GM12878 (cell line): Measurements from ENCODE around the gene ANKRD11. TPM values are rescaled to one million over a fixed set of nuclear protein-coding genes. Genes with fewer than 3 reads are reported as not detected.

Source experiments
- CEBPZ ChIP-seq: fragments of 150-350 bp; IDR thresholded peaks from 2 replicates; pipeline ENCODE4 v1.6.1; 2016; ENCODE audit warnings: low read depth, low read length
- IRF4 ChIP-seq: IDR thresholded peaks from 2 replicates; pipeline ENCODE4 v1.6.1; 2011; ENCODE audit warnings: low read depth, low read length
- NFYB ChIP-seq: IDR thresholded peaks from 2 replicates; pipeline ENCODE4 v1.6.1; 2011; ENCODE audit warnings: low read depth, mild to moderate bottlenecking, low read length, improper control_type of control experiment, moderate library complexity; ENCODE audit not compliant: insufficient read depth
- SIN3A ChIP-seq: IDR thresholded peaks from 2 replicates; pipeline ENCODE4 v1.6.1; 2012; ENCODE audit warnings: low read depth, low read length, improper control_type of control experiment
- SKIL ChIP-seq: fragments of 450-650 bp; IDR thresholded peaks from 2 replicates; pipeline ENCODE4 v1.6.1; 2017; ENCODE audit warnings: mild to moderate bottlenecking, low read depth, inconsistent platforms; ENCODE audit not compliant: poor library complexity, severe bottlenecking
- TAF1 ChIP-seq: IDR thresholded peaks from 2 replicates; pipeline ENCODE4 v1.6.1; 2011; ENCODE audit warnings: mild to moderate bottlenecking, low read depth, low read length, borderline replicate concordance
- ZNF592 ChIP-seq: fragments of 450-650 bp; IDR thresholded peaks from 2 replicates; pipeline ENCODE4 v1.6.1; 2017; ENCODE audit warnings: mild to moderate bottlenecking, moderate library complexity
- polyA plus RNA-seq, 11 experiments: library from polyadenylated mRNA; depleted of rRNA in 4 of 11; unstranded in 6 of 11; stranded (reverse) in 5 of 11; fragments of >200 nt; fragmentation: Nextera tagmentation in 4 of 11; fragmentation: Illumina TruSeq in 1 of 11; extraction: Ambion mirVana in 4 of 11; extraction: Trizol in 1 of 11; gene quantifications; 1 replicate in 1 of 11; 2 replicates in 10 of 11; pipeline versions ENCODE4 v1.2.1 to v1.2.3, GENCODE V29; 2011 to 2016; ENCODE audit warnings: inconsistent platforms in 2 of 11, missing spikeins in 2 of 11, low read depth in 1 of 11
- total RNA-seq, 4 experiments: library from RNA; depleted of rRNA in 3 of 4; stranded (reverse); fragments of >200 nt in 3 of 4; fragmentation: Illumina TruSeq in 1 of 4; extraction: Trizol in 1 of 4; gene quantifications; 2 replicates each; pipeline versions ENCODE4 v1.2.1 to v1.2.3, GENCODE V29; 2013 to 2021

The ANKRD11 gene
- total and polyA plus RNA-seq, 10 of the 15 experiments (the other 5 are each of a cell fraction or from before 2014, with no cell fraction given) = 5.1 to 103 (median 27.4) TPM

GRCh38 chr16:89297156-89297874 lies 193.0 kb downstream of the ANKRD11 start (continued):
- no peak for TF ChIP-seq ZNF592
- no peak for TF ChIP-seq SKIL
- TF ChIP-seq TAF1 = no peak
- no peak for TF ChIP-seq SIN3A
- TF ChIP-seq CEBPZ = no peak
- TF ChIP-seq NFYB = no peak
- no peak for TF ChIP-seq IRF4
